ENCODE data around the gene MEAK7. TPM values are rescaled to one million over a fixed set of nuclear protein-coding genes. Genes with fewer than 3 reads are reported as not detected.

Gene MEAK7
- total and polyA plus RNA-seq, 12 donors: 3.2 to 7.6 (median 5.5) TPM

DNA sequence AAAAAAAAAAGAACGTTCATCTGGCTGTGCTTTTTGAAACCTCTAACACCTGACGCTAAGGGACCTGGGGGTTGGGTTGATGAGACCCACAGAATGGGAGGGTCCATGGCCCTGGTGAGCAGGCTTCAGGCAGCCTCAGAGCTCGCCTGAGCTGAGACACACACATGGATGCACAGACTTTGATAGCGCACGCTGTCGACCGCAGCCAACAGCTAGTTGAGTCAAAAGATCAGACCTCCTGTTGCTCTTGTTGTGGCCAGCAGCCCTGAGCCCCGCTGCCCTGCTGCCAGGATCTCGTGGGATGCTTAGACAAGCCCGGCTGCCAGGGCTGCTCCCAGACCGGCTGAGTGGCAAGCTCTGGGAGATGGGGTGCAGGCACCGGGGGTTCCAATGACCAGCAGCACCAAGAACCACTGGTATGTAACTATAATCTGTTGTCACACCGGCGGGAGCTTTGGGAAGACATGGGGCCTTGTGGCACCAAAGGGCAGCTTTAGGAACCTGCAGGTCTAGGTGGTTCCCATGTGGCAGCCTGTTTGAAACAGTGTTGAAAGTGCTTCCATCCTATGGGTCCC, 20.0 kb upstream of the MEAK7 start:
- Histone ChIP-seq H3K27ac (no peak overlapping the region), H3K36me3 (no peaks in the 10 kb centered on the region), H3K27me3 (no peaks in the 10 kb centered on the region), H3K9me3 (peaks cover 0 to 11% (median 0%) of the 10 kb centered on the region in 11 donors), H3K4me1 (peaks cover 6 to 36% (median 23%) of the 10 kb centered on the region in 9 donors), H3K4me3 (no peak overlapping the region)
- DNase-seq (no peak), ATAC-seq (no peak)
- WGBS, 2 donors: 83 to 92% methylated on average over 13 to 14 of the region's 14 CpGs
- TF ChIP-seq, protein P1, sequence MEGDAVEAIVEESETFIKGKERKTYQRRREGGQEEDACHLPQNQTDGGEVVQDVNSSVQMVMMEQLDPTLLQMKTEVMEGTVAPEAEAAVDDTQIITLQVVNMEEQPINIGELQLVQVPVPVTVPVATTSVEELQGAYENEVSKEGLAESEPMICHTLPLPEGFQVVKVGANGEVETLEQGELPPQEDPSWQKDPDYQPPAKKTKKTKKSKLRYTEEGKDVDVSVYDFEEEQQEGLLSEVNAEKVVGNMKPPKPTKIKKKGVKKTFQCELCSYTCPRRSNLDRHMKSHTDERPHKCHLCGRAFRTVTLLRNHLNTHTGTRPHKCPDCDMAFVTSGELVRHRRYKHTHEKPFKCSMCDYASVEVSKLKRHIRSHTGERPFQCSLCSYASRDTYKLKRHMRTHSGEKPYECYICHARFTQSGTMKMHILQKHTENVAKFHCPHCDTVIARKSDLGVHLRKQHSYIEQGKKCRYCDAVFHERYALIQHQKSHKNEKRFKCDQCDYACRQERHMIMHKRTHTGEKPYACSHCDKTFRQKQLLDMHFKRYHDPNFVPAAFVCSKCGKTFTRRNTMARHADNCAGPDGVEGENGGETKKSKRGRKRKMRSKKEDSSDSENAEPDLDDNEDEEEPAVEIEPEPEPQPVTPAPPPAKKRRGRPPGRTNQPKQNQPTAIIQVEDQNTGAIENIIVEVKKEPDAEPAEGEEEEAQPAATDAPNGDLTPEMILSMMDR (IDR thresholded peaks at IDR 0.05): no peak
- intact Hi-C loops (cut with DNase I): loop anchor here in 1 of 10 donors (5.0 kb wide), 1 partner anchor 203 kb away; no protein-coding TSS in a partner anchor

DNA sequence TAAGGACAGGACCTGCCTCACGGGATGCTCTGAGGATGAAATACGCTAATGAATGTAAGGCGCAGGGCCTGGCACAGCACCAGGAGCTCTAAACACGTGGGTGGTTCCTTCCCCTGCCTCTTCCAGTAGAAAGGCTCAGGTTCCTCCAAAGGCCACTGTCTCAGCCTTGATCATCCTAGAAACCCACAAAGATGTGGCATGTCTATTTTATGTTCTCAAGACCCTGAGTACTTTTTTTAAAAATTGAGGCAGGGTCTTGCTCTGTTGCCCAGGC, 17.0 kb upstream of the MEAK7 start:
- intact Hi-C loops (cut with DNase I): loop anchor here in 1 of 10 donors (5.0 kb wide), 1 partner anchor 206 kb away; no protein-coding TSS in a partner anchor
- no peak overlapping the region for H3K27ac ChIP-seq
- 62 to 76% methylated on average over 4 of the region's 4 CpGs for WGBS, 2 donors
- H3K36me3 ChIP-seq: no peaks in the 10 kb centered on the region
- peaks cover 0 to 7% (median 0%) of the 10 kb centered on the region in 11 donors for H3K9me3 ChIP-seq
- H3K4me3 ChIP-seq: no peak overlapping the region
- no peak for DNase-seq
- H3K27me3 ChIP-seq: no peaks in the 10 kb centered on the region
- ATAC-seq: no peak
- TF ChIP-seq, protein P1 (IDR thresholded peaks at IDR 0.05): no peak
- H3K4me1 ChIP-seq: peaks cover 0 to 22% (median 4%) of the 10 kb centered on the region in 9 donors

DNA sequence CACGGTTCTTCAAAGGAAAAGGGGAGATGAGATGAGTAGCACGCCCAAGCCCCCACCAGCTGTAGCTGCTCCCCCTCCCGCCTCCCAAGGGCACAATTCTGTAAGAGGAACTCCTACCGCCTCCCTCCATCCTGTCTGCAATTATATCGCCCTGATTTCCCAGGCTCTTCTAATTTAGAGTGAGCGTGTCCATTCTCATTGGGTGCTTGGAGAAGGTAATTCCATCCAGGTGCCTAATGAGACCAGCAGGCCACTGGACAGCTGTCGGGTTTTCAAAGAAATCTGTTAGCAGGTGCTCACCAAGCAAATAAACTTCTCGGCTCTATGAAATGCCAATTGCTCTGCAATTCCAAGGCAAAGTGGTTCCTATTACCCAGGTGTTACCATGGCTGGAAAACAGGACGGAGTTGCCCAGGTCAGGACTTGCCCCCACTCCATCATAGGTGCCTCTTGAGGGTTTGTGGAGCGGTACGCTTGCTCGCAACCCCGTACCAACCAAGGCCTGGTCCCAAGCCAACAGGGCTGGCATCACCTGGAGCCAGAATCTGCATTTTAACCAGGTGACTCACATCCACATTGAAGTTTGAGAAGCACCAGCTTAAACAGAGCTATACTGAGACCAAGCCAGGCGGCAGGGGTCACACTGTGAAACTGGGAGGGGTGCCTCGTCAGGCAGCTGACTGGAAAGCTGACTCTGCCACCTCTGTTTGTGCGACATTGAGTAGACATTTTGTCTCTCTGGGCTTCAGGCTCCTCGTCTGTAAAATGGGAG, 16.5 kb upstream of the MEAK7 start:
- 73 to 77% methylated on average over 17 of the region's 17 CpGs for WGBS, 2 donors
- H3K4me1 ChIP-seq: peaks cover 0 to 18% (median 0%) of the 10 kb centered on the region in 9 donors
- TF ChIP-seq, protein P1 (IDR thresholded peaks at IDR 0.05): no peak
- H3K27ac ChIP-seq: no peak overlapping the region
- H3K36me3 ChIP-seq: no peaks in the 10 kb centered on the region
- ATAC-seq (no peak), DNase-seq (no peak)
- no peaks in the 10 kb centered on the region for H3K27me3 ChIP-seq
- intact Hi-C loops (cut with DNase I): loop anchor here in 1 of 10 donors (5.0 kb wide), 1 partner anchor 206 kb away; no protein-coding TSS in a partner anchor
- H3K4me3 ChIP-seq: no peak overlapping the region
- peaks cover 0 to 7% (median 0%) of the 10 kb centered on the region in 11 donors for H3K9me3 ChIP-seq

DNA sequence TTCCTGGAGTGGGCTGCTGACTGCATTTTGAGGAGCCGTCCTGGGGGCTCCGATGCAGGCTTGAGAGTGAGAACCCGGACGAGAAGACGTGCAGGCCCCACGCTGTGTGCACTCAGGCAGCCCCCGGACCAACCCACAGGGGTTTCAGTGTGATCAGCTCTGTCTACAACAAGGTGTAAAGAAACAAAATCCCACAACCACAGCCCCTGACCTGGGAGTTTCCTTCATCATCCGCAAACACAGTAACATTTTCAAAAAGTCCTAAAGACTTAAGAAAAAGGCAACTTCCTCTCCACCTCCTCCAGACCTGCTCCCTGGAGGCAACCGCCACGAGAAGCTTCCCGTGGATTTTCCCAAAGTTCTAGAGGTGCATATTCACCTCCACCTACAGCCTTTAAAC, 15.4 kb upstream of the MEAK7 start:
- Histone ChIP-seq H3K27me3 (no peaks in the 10 kb centered on the region), H3K9me3 (peaks cover 0 to 7% (median 0%) of the 10 kb centered on the region in 11 donors), H3K27ac (no peak overlapping the region), H3K4me1 (peaks cover 0 to 27% (median 0%) of the 10 kb centered on the region in 9 donors), H3K36me3 (no peaks in the 10 kb centered on the region), H3K4me3 (no peak overlapping the region)
- TF ChIP-seq, protein P1 (IDR thresholded peaks at IDR 0.05): no peak
- intact Hi-C loops (cut with DNase I): loop anchor here in 2 of 10 donors (5.0 to 10.0 kb wide), 2 partner anchors 207 to 445 kb away; no protein-coding TSS in a partner anchor
- no peak for DNase-seq
- 74 to 84% methylated on average over 11 of the region's 11 CpGs for WGBS, 2 donors
- ATAC-seq: no peak

Measured in heart right ventricle (tissue), 16 donors.